OCI-LY7 (cell line): ENCODE measurements around the gene CCDC148. TPM values are rescaled to one million over a fixed set of nuclear protein-coding genes. Genes with fewer than 3 reads are reported as not detected.
A peak's percentile ranks its signal among the peaks of the same experiment; 100 is the strongest.

Experiments used
- BruUV-seq: library from RNA; stranded (reverse); fragments of 400-500 nt; replicated peaks from 2 replicates; lab custom pipeline; 2021; lab: Mats Ljungman, UMichigan
- CTCF ChIA-PET: fragments of 300-600 bp; sonication (Branson Sonifier 250); formaldehyde crosslinking; loops from one replicate; lab custom pipeline; 2022; ENCODE audit warnings: antibody characterized with exemption; ENCODE audit not compliant: unreplicated experiment; lab: Charles Lee
- POLR2A ChIA-PET: fragments of 300-600 bp; sonication (Branson Sonifier 250); formaldehyde crosslinking; loops from one replicate; lab custom pipeline; 2022; ENCODE audit warnings: antibody characterized with exemption; lab: Charles Lee
- DNase-seq: peaks from one replicate; pipeline ENCODE4 v3.0.0-alpha.2; 2015; ENCODE audit warnings: low spot score
- H2AFZ ChIP-seq: fragments of 200-600 bp; sonication (generic), shearing (Covaris generic); 2 replicates; pipeline ENCODE4 v1.6.1; 2014; ENCODE audit warnings: mild to moderate bottlenecking, antibody characterized with exemption, low read length, moderate library complexity
- H3K27ac ChIP-seq: fragments of 200-600 bp; sonication (generic); 2 replicates; pipeline ENCODE4 v1.5.1; 2014; ENCODE audit warnings: mixed run types, low read depth, mild to moderate bottlenecking, moderate library complexity, low read length, inconsistent platforms; ENCODE audit not compliant: poor library complexity, severe bottlenecking
- H3K36me3 ChIP-seq: fragments of 200-600 bp; sonication (generic); 2 replicates; pipeline ENCODE4 v1.6.1; 2014; ENCODE audit warnings: mild to moderate bottlenecking, antibody characterized with exemption, low read length, moderate library complexity, mixed read lengths; ENCODE audit not compliant: insufficient read depth
- H3K4me1 ChIP-seq: fragments of 200-600 bp; sonication (generic); 2 replicates; pipeline ENCODE4 v1.5.1; 2014; ENCODE audit warnings: mild to moderate bottlenecking, low read length; ENCODE audit not compliant: insufficient read depth, poor library complexity, severe bottlenecking
- H3K4me2 ChIP-seq: fragments of 200-600 bp; sonication (generic); 2 replicates; pipeline ENCODE4 v1.6.1; 2014; ENCODE audit warnings: mild to moderate bottlenecking, low read length
- H3K4me3 ChIP-seq: fragments of 200-600 bp; sonication (generic); 2 replicates; pipeline ENCODE4 v1.5.1; 2014; ENCODE audit warnings: mild to moderate bottlenecking, low read depth, low read length; ENCODE audit not compliant: poor library complexity, severe bottlenecking
- H3K79me2 ChIP-seq: fragments of 200-600 bp; sonication (generic); 2 replicates; pipeline ENCODE4 v1.6.1; 2016; ENCODE audit warnings: low read depth, mild to moderate bottlenecking, low read length, moderate library complexity, mixed read lengths; ENCODE audit not compliant: insufficient read depth
- H3K9me2 ChIP-seq: fragments of 200-600 bp; sonication (generic); 2 replicates; pipeline ENCODE4 v1.6.1; 2016; ENCODE audit warnings: mild to moderate bottlenecking, low read length, mixed read lengths; ENCODE audit not compliant: insufficient read depth
- H3K9me3 ChIP-seq: fragments of 200-600 bp; sonication (generic); 2 replicates; pipeline ENCODE4 v1.6.1; 2014; ENCODE audit warnings: mild to moderate bottlenecking, mixed run types, low read length, mixed read lengths
- H4K20me1 ChIP-seq: fragments of 200-600 bp; sonication (generic); 2 replicates; pipeline ENCODE4 v1.6.1; 2014; ENCODE audit warnings: mild to moderate bottlenecking, antibody characterized with exemption, low read length, moderate library complexity, mixed read lengths; ENCODE audit not compliant: insufficient read depth
- CTCF ChIP-seq: fragments of 200-600 bp; sonication (generic); conservative IDR thresholded peaks from 2 replicates; pipeline ENCODE4 v1.5.1; 2014; ENCODE audit warnings: mild to moderate bottlenecking, antibody characterized with exemption, low read length, moderate library complexity, mixed read lengths
- EZH2phosphoT487 ChIP-seq: fragments of 200-600 bp; sonication (generic); IDR thresholded peaks from 2 replicates; pipeline ENCODE4 v1.6.1; 2018; ENCODE audit warnings: low read depth, borderline replicate concordance, mild to moderate bottlenecking, mixed run types, antibody characterized with exemption, low read length, moderate library complexity, mixed read lengths
- intact Hi-C: fragments of 100-400 bp; cut with micrococcal nuclease; formaldehyde crosslinking; loops from one replicate; pipeline ENCODE4 v1.10.0; 2022; ENCODE audit not compliant: unreplicated experiment
- total RNA-seq, 2 experiments: library from RNA; depleted of rRNA in 1 of 2; stranded (reverse); fragments of >200 nt in 1 of 2; shearing (Covaris generic) in 1 of 2; gene quantifications; 2 replicates each; pipeline ENCODE4 v1.2.3, GENCODE V29; 2014 to 2022

Gene CCDC148
- total RNA-seq, 2 experiments from 2014 or later = 0.19 to 0.99 TPM

- no peaks in the 10 kb centered on the region for H3K4me1 ChIP-seq
- TF ChIP-seq CTCF = no peak
- no peak for TF ChIP-seq EZH2phosphoT487
- intact Hi-C loops = no loop called here
- H3K36me3 ChIP-seq = no peaks in the 10 kb centered on the region
- POLR2A ChIA-PET = interaction anchor here (1.1 kb wide), 1 partner anchor 10 kb away, joined by 4 read pairs; no protein-coding TSS in a partner anchor
- H2AFZ ChIP-seq = no peak overlapping the region
- H3K4me2 ChIP-seq = no peak overlapping the region
- no peaks in the 10 kb centered on the region for H3K9me3 ChIP-seq
- BruUV-seq = TSS peak; percentile 26
- no peaks in the 10 kb centered on the region; the same call in 1 of the 2 replicates for H3K79me2 ChIP-seq
- no peak overlapping the region for H3K27ac ChIP-seq
- DNase-seq = no peak
- CTCF ChIA-PET = no interaction called here
- H4K20me1 ChIP-seq = peaks cover 5% of the 10 kb centered on the region; the same call in 1 of the 2 replicates
- H3K9me2 ChIP-seq = no peaks in the 10 kb centered on the region
- no peak overlapping the region for H3K4me3 ChIP-seq
Measured at GRCh38 chr2:158498043-158498748, 41.6 kb upstream of the CCDC148 start.

GRCh38 chr2:158497486-158497885 lies 40.9 kb upstream of the CCDC148 start:
- Histone ChIP-seq H3K4me2 (no peak overlapping the region), H3K36me3 (no peaks in the 10 kb centered on the region), H3K79me2 (no peaks in the 10 kb centered on the region; the same call in 1 of the 2 replicates), H4K20me1 (peaks cover 5% of the 10 kb centered on the region; the same call in 1 of the 2 replicates), H3K9me2 (no peaks in the 10 kb centered on the region), H2AFZ (no peak overlapping the region), H3K9me3 (no peaks in the 10 kb centered on the region), H3K4me1 (no peaks in the 10 kb centered on the region), H3K27ac (no peak overlapping the region), H3K4me3 (no peak overlapping the region)
- no TSS peak for BruUV-seq
- POLR2A ChIA-PET = interaction anchor here (0.7 kb wide), 1 partner anchor 40 kb away, joined by 3 read pairs; no protein-coding TSS in a partner anchor
- DNase-seq = no peak
- intact Hi-C loops = no loop called here
- TF ChIP-seq EZH2phosphoT487 (no peak), CTCF (no peak)
- CTCF ChIA-PET = no interaction called here

GRCh38 chr2:158496986-158497385 lies 40.4 kb upstream of the CCDC148 start:
- BruUV-seq = no TSS peak
- intact Hi-C loops = no loop called here
- H3K4me3 ChIP-seq = no peak overlapping the region
- H3K27ac ChIP-seq = no peak overlapping the region
- DNase-seq = no peak
- TF ChIP-seq EZH2phosphoT487 = no peak
- TF ChIP-seq CTCF = no peak
- H3K79me2 ChIP-seq = no peaks in the 10 kb centered on the region; the same call in 1 of the 2 replicates
- H3K4me1 ChIP-seq = no peaks in the 10 kb centered on the region
- H3K4me2 ChIP-seq = no peak overlapping the region
- no peaks in the 10 kb centered on the region for H3K36me3 ChIP-seq
- H4K20me1 ChIP-seq = peaks cover 5% of the 10 kb centered on the region; the same call in 1 of the 2 replicates
- H3K9me3 ChIP-seq = no peaks in the 10 kb centered on the region
- H2AFZ ChIP-seq = no peak overlapping the region
- POLR2A ChIA-PET = interaction anchor here (0.7 kb wide), 1 partner anchor 40 kb away, joined by 3 read pairs; no protein-coding TSS in a partner anchor
- CTCF ChIA-PET = no interaction called here
- H3K9me2 ChIP-seq = no peaks in the 10 kb centered on the region
